Natural killer cell (primary cell): ENCODE results near the gene CDCA7L. TPM values are rescaled to one million over a fixed set of nuclear protein-coding genes. Genes with fewer than 3 reads are reported as not detected.

Source experiments
- ATAC-seq, 3 donors: fragments of 150-1000 bp in 2 of 3; fragments of 200-7000 bp in 1 of 3; cut with Tn5 transposase; 1 replicate in 1 of 3; 2 replicates in 2 of 3; pipeline ENCODE4 v1.10.0; 2021; ENCODE audit warnings: mild to moderate bottlenecking in 2 of 3, moderate library complexity in 2 of 3
- DNase-seq, 2 donors: peaks; one replicate each; pipeline versions ENCODE4 v3.0.0 to v3.0.0-alpha.2; 2013 to 2021; ENCODE audit warnings: mixed read lengths in 1 of 2
- H3K27ac ChIP-seq: one replicate; pipeline ENCODE4 v1.5.1; 2013; ENCODE audit warnings: mild to moderate bottlenecking, low read length
- H3K27me3 ChIP-seq: one replicate; pipeline ENCODE4 v1.6.1; 2013; ENCODE audit warnings: low read length; ENCODE audit not compliant: control insufficient read depth, insufficient read depth
- H3K36me3 ChIP-seq: one replicate; pipeline ENCODE4 v1.6.1; 2013; ENCODE audit warnings: low read length; ENCODE audit not compliant: control insufficient read depth, insufficient read depth
- H3K4me1 ChIP-seq: one replicate; pipeline ENCODE4 v1.6.1; 2013; ENCODE audit warnings: low read length; ENCODE audit not compliant: control insufficient read depth, insufficient read depth
- H3K4me3 ChIP-seq: one replicate; pipeline ENCODE4 v1.5.1; 2013; ENCODE audit warnings: low read length
- H3K9me3 ChIP-seq: one replicate; pipeline ENCODE4 v1.6.1; 2013; ENCODE audit warnings: low read length; ENCODE audit not compliant: control insufficient read depth, insufficient read depth
- H3K27ac Mint-ChIP-seq, 2 donors: one replicate each; pipeline ENCODE4 v1.8.0; 2022; ENCODE audit warnings: mild to moderate bottlenecking in 2 of 2, mixed read lengths in 2 of 2, moderate library complexity in 1 of 2
- H3K27me3 Mint-ChIP-seq, 2 donors: one replicate each; pipeline ENCODE4 v1.8.0; 2022; ENCODE audit warnings: low read depth in 2 of 2, mixed read lengths in 2 of 2
- H3K36me3 Mint-ChIP-seq: one replicate; pipeline ENCODE4 v1.8.0; 2022; ENCODE audit warnings: mixed read lengths
- H3K4me1 Mint-ChIP-seq, 2 donors: one replicate each; pipeline ENCODE4 v1.8.0; 2022; ENCODE audit warnings: mixed read lengths in 2 of 2
- H3K4me3 Mint-ChIP-seq: one replicate; pipeline ENCODE4 v1.8.0; 2022; ENCODE audit warnings: mild to moderate bottlenecking, moderate library complexity, mixed read lengths
- H3K9me3 Mint-ChIP-seq, 2 donors: one replicate each; pipeline ENCODE4 v1.8.0; 2022; ENCODE audit warnings: mixed read lengths in 2 of 2
- CTCF ChIP-seq: fragments of 200-600 bp; IDR thresholded peaks from one replicate; pipeline ENCODE4 v1.8.0; 2022; ENCODE audit warnings: antibody characterized with exemption
- WGBS: methylation state at CpG from one replicate; pipeline ENCODE4 v1.1.7; 2013; ENCODE audit warnings: missing lambda C conversion rate; ENCODE audit not compliant: insufficient coverage; 5-methylcytosine and 5-hydroxymethylcytosine counted together
- intact Hi-C: fragments of 100-400 bp; cut with micrococcal nuclease; formaldehyde crosslinking; loops from one replicate; pipeline ENCODE4 v1.14.2; 2022
- total RNA-seq, 4 donors: library from RNA; stranded (reverse); fragments of 120-200 nt in 1 of 4; gene quantifications; one replicate each; pipeline versions ENCODE4 v1.2.3 to v1.2.4, GENCODE V29; 2013 to 2022

CDCA7L gene
- total RNA-seq, 3 donors from 2014 or later (not counting 1 experiment from before 2014, with no cell fraction given) = 3.1 to 5.0 (median 4.5) TPM

- H3K36me3 Mint-ChIP-seq = no peaks in the 10 kb centered on the region
- Histone ChIP-seq H3K27ac (no peak overlapping the region), H3K27me3 (no peaks in the 10 kb centered on the region), H3K9me3 (no peaks in the 10 kb centered on the region), H3K4me3 (no peak overlapping the region), H3K4me1 (no peaks in the 10 kb centered on the region), H3K36me3 (no peaks in the 10 kb centered on the region)
- DNase-seq (no peak), ATAC-seq (no peak)
- H3K9me3 Mint-ChIP-seq = no peaks in the 10 kb centered on the region
- intact Hi-C loops = no loop called here
- H3K27me3 Mint-ChIP-seq = no peaks in the 10 kb centered on the region
- 61% methylated on average over 5 of the region's 5 CpGs for WGBS
- H3K27ac Mint-ChIP-seq = no peak overlapping the region
- peaks cover 0 to 4% of the 10 kb centered on the region in 2 donors for H3K4me1 Mint-ChIP-seq
- TF ChIP-seq CTCF = no peak
- H3K4me3 Mint-ChIP-seq = no peak overlapping the region
Observed at GRCh38 chr7:21869785-21870402, 75.8 kb downstream of the CDCA7L start.

GRCh38 chr7:21868576-21868850 is 77.2 kb downstream of the CDCA7L start:
- H3K36me3 ChIP-seq = no peaks in the 10 kb centered on the region
- no peaks in the 10 kb centered on the region for H3K4me1 ChIP-seq
- no peaks in the 10 kb centered on the region for H3K27me3 Mint-ChIP-seq
- H3K27me3 ChIP-seq = no peaks in the 10 kb centered on the region
- no peak for TF ChIP-seq CTCF
- intact Hi-C loops = no loop called here
- no peaks in the 10 kb centered on the region for H3K9me3 Mint-ChIP-seq
- H3K9me3 ChIP-seq = no peaks in the 10 kb centered on the region
- no peaks in the 10 kb centered on the region for H3K36me3 Mint-ChIP-seq
- ATAC-seq (no peak), DNase-seq (no peak)
- peaks cover 0 to 4% of the 10 kb centered on the region in 2 donors for H3K4me1 Mint-ChIP-seq
- H3K27ac Mint-ChIP-seq = no peak overlapping the region
- no peak overlapping the region for H3K27ac ChIP-seq
- WGBS = 80% methylated on average over 3 of the region's 3 CpGs
- no peak overlapping the region for H3K4me3 ChIP-seq
- H3K4me3 Mint-ChIP-seq = no peak overlapping the region

GRCh38 chr7:21867816-21868575 is 77.7 kb downstream of the CDCA7L start:
- ATAC-seq = no peak
- H3K9me3 ChIP-seq = no peaks in the 10 kb centered on the region
- Mint-ChIP-seq H3K27me3 (no peaks in the 10 kb centered on the region), H3K4me3 (no peak overlapping the region), H3K4me1 (peaks cover 0 to 4% of the 10 kb centered on the region in 2 donors), H3K36me3 (no peaks in the 10 kb centered on the region), H3K9me3 (no peaks in the 10 kb centered on the region), H3K27ac (no peak overlapping the region)
- no peak for DNase-seq
- intact Hi-C loops = no loop called here
- 92% methylated on average over 5 of the region's 8 CpGs for WGBS
- TF ChIP-seq CTCF = no peak
- H3K27ac ChIP-seq = no peak overlapping the region
- no peak overlapping the region for H3K4me3 ChIP-seq
- H3K36me3 ChIP-seq = no peaks in the 10 kb centered on the region
- H3K4me1 ChIP-seq = no peaks in the 10 kb centered on the region
- no peaks in the 10 kb centered on the region for H3K27me3 ChIP-seq

- H3K9me3 Mint-ChIP-seq = no peaks in the 10 kb centered on the region
- peaks cover 0 to 4% of the 10 kb centered on the region in 2 donors for H3K4me1 Mint-ChIP-seq
- ATAC-seq (no peak), DNase-seq (no peak)
- H3K36me3 Mint-ChIP-seq = no peaks in the 10 kb centered on the region
- Histone ChIP-seq H3K27me3 (no peaks in the 10 kb centered on the region), H3K9me3 (no peaks in the 10 kb centered on the region), H3K27ac (no peak overlapping the region), H3K4me1 (no peaks in the 10 kb centered on the region), H3K36me3 (no peaks in the 10 kb centered on the region), H3K4me3 (no peak overlapping the region)
- no peak overlapping the region for H3K4me3 Mint-ChIP-seq
- TF ChIP-seq CTCF = no peak
- H3K27me3 Mint-ChIP-seq = no peaks in the 10 kb centered on the region
- intact Hi-C loops = no loop called here
- no peak overlapping the region for H3K27ac Mint-ChIP-seq
Observed at GRCh38 chr7:21867226-21867625, 78.5 kb downstream of the CDCA7L start.
